Lower lobe of right lung (tissue), 2 donors: Measurements from ENCODE around the gene DDX23. TPM values are rescaled to one million over a fixed set of nuclear protein-coding genes. Genes with fewer than 3 reads are reported as not detected.

Source experiments
- ATAC-seq, 2 donors: fragments of 200-7000 bp; cut with Tn5 transposase; one replicate each; pipeline ENCODE4 v1.9.1; 2020 to 2022; ENCODE audit warnings: mild to moderate bottlenecking in 2 of 2, moderate library complexity in 2 of 2
- DNase-seq: peaks from one replicate; pipeline ENCODE4 v3.0.0-alpha.2; 2020
- H3K27ac ChIP-seq: fragments of 200-600 bp; one replicate; pipeline ENCODE4 v1.8.0; 2022
- H3K27me3 ChIP-seq: fragments of 200-600 bp; one replicate; pipeline ENCODE4 v1.8.0; 2022; ENCODE audit warnings: low read depth
- H3K36me3 ChIP-seq: fragments of 200-600 bp; one replicate; pipeline ENCODE4 v1.8.0; 2022; ENCODE audit warnings: mild to moderate bottlenecking
- H3K4me1 ChIP-seq: fragments of 200-600 bp; one replicate; pipeline ENCODE4 v1.8.0; 2022
- H3K4me3 ChIP-seq: fragments of 200-600 bp; one replicate; pipeline ENCODE4 v1.8.0; 2022; ENCODE audit warnings: mild to moderate bottlenecking
- H3K9me3 ChIP-seq: fragments of 200-600 bp; one replicate; pipeline ENCODE4 v1.8.0; 2022
- intact Hi-C: fragments of 100-400 bp; cut with DNase I; formaldehyde crosslinking; loops from one replicate; pipeline ENCODE4 v1.11.0; 2022
- long read RNA-seq: library from polyadenylated mRNA; unstranded; transcript quantifications from one replicate; pipeline ENCODE4 v2.0.0, GENCODE V29; 2021
- total RNA-seq: library from RNA; stranded (reverse); fragmentation: NEBNext Ultra II Directional; extraction: Animal tissue kit (Norgen Biotek cat#: 25700); gene quantifications from one replicate; pipeline ENCODE4 v1.2.1, GENCODE V29; 2021
- TF ChIP-seq, protein P1 (sequence below): fragments of 200-600 bp; IDR thresholded peaks from one replicate; pipeline ENCODE4 v1.8.0; 2022; ENCODE audit warnings: antibody characterized with exemption, mild to moderate bottlenecking
- donor health status: DM: no; HTN: yes; CAD: no; lungs with severe emphysema.

The DDX23 gene
- 76.8 TPM for total RNA-seq
- long read RNA-seq, transcript DDX23-201 (17 exons, 3,248 nt) = major isoform, 32 of 64 reads
- long read RNA-seq, partial matches to known transcripts = 18 of 64 reads
- long read RNA-seq, other reads (novel, unspliced or antisense) = 14 of 64 reads

DNA sequence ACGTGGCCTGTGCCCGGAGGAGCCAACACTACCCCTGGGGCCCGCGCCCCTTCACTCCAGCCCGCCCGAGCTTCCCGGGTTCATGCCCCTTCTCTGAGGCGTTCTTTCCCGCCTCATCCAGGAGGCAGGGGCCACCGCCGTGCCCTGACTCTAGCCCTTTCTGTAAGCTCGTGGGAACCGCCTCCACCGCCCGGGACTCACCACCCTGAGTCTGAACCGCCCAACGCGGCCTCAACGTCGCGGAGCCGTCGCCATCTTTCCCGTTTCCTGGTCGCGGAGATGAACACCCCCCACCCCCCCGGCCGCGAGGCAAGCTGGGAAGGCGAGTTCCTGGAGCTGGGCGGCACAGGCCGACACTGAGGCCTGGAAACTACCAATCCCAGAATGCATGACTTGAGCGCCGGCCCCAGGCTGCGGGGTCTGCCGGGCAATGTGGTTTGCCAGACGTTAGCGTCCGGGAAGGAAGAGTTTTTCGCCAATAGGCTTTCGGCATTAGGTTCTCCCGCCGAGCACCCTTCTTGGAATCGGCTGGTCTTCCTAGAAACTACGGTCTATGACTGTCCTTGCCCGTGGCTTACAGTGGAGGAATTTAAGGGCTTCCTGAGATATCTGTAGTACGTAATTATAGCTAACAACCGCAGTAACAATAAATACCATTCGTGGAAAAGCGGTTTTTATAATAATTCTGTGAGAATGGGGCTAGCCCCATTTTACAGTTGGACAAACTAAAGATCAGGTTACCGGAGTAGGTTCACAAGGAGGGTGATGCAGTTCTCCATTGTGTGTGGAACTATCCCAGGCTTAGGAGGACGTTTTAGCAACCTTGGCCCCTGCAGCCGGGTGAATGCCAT lies at the start of gene DDX23:
DDX23 (minus strand) TSS at position 281 of the 851 bp plus-strand sequence. CDS start 6,381 bp downstream, outside the sequence.
- H3K4me1 ChIP-seq = peaks cover 28% of the 10 kb centered on the region

DNA sequence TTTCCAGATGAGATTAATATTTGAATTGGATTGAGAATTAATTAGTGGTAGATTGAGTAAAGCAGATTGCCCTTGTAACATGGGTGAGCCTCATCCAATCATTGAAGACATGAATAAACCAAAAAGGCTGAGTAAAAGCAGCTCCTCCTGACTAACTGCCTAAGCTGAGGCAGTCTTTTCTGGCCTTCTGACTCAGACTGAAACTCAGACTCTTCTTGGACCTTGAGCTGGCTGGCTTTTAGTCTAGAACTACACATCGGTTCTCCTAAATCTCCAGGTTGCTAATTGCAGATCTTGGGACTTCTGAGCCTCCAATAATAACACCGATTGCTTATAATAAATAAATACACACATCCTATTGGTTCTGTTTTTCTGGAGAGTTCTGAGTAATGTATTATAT lies 49.3 kb upstream of the DDX23 start:
- H3K27ac ChIP-seq = no peak overlapping the region
- no peak for ATAC-seq
- no peak overlapping the region for H3K4me3 ChIP-seq
- no peak for DNase-seq
- TF ChIP-seq, protein P1, sequence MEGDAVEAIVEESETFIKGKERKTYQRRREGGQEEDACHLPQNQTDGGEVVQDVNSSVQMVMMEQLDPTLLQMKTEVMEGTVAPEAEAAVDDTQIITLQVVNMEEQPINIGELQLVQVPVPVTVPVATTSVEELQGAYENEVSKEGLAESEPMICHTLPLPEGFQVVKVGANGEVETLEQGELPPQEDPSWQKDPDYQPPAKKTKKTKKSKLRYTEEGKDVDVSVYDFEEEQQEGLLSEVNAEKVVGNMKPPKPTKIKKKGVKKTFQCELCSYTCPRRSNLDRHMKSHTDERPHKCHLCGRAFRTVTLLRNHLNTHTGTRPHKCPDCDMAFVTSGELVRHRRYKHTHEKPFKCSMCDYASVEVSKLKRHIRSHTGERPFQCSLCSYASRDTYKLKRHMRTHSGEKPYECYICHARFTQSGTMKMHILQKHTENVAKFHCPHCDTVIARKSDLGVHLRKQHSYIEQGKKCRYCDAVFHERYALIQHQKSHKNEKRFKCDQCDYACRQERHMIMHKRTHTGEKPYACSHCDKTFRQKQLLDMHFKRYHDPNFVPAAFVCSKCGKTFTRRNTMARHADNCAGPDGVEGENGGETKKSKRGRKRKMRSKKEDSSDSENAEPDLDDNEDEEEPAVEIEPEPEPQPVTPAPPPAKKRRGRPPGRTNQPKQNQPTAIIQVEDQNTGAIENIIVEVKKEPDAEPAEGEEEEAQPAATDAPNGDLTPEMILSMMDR = no peak
- no peaks in the 10 kb centered on the region for H3K9me3 ChIP-seq
- no peaks in the 10 kb centered on the region for H3K36me3 ChIP-seq
- H3K27me3 ChIP-seq = peaks cover 4% of the 10 kb centered on the region
- intact Hi-C loops = no loop called here
- peaks cover 13% of the 10 kb centered on the region for H3K4me1 ChIP-seq

More for the DNA sequence above, at the start of gene DDX23:
- H3K36me3 ChIP-seq = peaks cover 12% of the 10 kb centered on the region
- DNase-seq (peak; percentile 96), ATAC-seq (peak; percentile 97 to 98)
- TF ChIP-seq, protein P1 = no peak
- no peaks in the 10 kb centered on the region for H3K9me3 ChIP-seq
- no peaks in the 10 kb centered on the region for H3K27me3 ChIP-seq
- peak within 1 kb of the TSS; percentile 87 for H3K27ac ChIP-seq
- intact Hi-C loops = no loop called here
- H3K4me3 ChIP-seq = peak within 1 kb of the TSS; percentile 74

GRCh38 chr12:48899651-48900050 lies 47.7 kb upstream of the DDX23 start:
- ATAC-seq (no peak), DNase-seq (no peak)
- intact Hi-C loops = no loop called here
- no peaks in the 10 kb centered on the region for H3K9me3 ChIP-seq
- TF ChIP-seq, protein P1 = no peak
- H3K4me3 ChIP-seq = no peak overlapping the region
- H3K36me3 ChIP-seq = no peaks in the 10 kb centered on the region
- H3K27ac ChIP-seq = no peak overlapping the region
- H3K4me1 ChIP-seq = peaks cover 13% of the 10 kb centered on the region
- H3K27me3 ChIP-seq = peaks cover 7% of the 10 kb centered on the region

- Histone ChIP-seq H3K4me1 (peaks cover 11% of the 10 kb centered on the region), H3K4me3 (no peak overlapping the region), H3K36me3 (no peaks in the 10 kb centered on the region), H3K27me3 (peaks cover 19% of the 10 kb centered on the region), H3K27ac (no peak overlapping the region), H3K9me3 (no peaks in the 10 kb centered on the region)
- ATAC-seq (no peak), DNase-seq (no peak)
- TF ChIP-seq, protein P1 = no peak
- intact Hi-C loops = no loop called here
These were observed 42.3 kb upstream of the DDX23 start for GRCh38 chr12:48894271-48894670.

DNA sequence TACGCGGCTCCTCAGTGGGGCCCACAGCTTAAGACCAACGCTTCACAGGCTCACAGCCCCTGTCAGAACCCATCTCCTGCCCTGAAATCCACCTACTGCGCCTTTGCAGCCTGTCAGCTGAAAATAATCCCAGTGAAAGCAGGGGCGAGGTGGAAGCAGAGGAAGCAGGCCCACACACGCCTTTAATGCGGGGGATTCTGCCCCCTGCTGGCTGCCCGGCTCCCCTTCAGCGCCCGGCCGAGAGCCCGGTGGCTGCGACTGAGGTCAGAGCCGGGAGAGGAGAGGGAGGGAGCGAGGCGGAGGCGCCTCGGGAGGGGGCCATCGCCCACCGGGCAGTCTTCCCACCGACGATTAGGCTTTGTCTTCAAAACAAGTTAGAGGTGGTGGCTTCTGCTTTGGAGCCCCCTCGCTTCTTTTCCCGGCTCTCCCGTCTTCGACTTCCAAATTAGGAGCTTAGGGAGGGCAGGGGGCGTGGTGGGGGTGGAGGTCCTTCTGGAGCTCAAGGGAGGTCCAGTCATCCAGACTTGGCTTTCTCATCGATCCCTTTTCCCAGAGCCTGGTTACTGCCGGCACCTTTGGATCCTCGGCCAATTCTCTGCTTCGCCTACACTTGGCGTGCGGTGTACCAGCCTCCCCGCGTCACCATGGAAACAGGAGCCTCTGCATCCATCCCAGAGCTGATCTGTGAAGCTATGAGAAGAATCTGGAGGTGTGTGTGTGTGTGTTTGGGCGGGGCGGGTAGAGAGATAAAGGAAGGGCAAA lies 38.9 kb upstream of the DDX23 start:
- TF ChIP-seq, protein P1 = peak; percentile 96
- intact Hi-C loops = no loop called here
- H3K27me3 ChIP-seq = peaks cover 12% of the 10 kb centered on the region
- ATAC-seq (peak; percentile 93 to 94), DNase-seq (peak; percentile 83)
- H3K4me3 ChIP-seq = peak overlapping the region; percentile 41
- H3K4me1 ChIP-seq = peaks cover 11% of the 10 kb centered on the region
- no peaks in the 10 kb centered on the region for H3K9me3 ChIP-seq
- H3K36me3 ChIP-seq = no peaks in the 10 kb centered on the region
- no peak overlapping the region for H3K27ac ChIP-seq
